ENCODE measurements around the gene TBC1D1. TPM values are rescaled to one million over a fixed set of nuclear protein-coding genes. Genes with fewer than 3 reads are reported as not detected.

The TBC1D1 gene
- polyA plus RNA-seq, 3 donors = 23.3 to 70.0 (median 31.5) TPM

- peaks cover 4% of the 10 kb centered on the region for H3K4me1 Mint-ChIP-seq
- peaks cover 43% of the 10 kb centered on the region for H4K20me1 ChIP-seq (ENCODE audit: insufficient read depth, low read length)
- WGBS (ENCODE audit: insufficient coverage) = no CpG with 5 or more reads among the region's 4 CpGs
- peaks cover 0 to 2% (median 0%) of the 10 kb centered on the region in 7 donors for H3K9me3 Mint-ChIP-seq
- DNase-seq = no peak
- no peak for TF ChIP-seq CTCF (IDR thresholded peaks at IDR 0.05)
- H3K36me3 Mint-ChIP-seq = peaks cover 35 to 36% of the 10 kb centered on the region in 2 donors
- H3K9ac ChIP-seq (ENCODE audit: insufficient read depth, low read length, poor library complexity, severe bottlenecking) = no peak overlapping the region
- H3K4me3 ChIP-seq (replicated peaks in 1 of 3; ENCODE audit: low read depth in 2 of 3, low read length in 3 of 3) = no peak overlapping the region
- H3K4me1 ChIP-seq (ENCODE audit: control insufficient read depth in 1 of 2, insufficient read depth in 2 of 2, low read length in 2 of 2) = peaks cover 1 to 2% of the 10 kb centered on the region in 2 donors
- H2AFZ ChIP-seq (ENCODE audit: insufficient read depth, low read depth, low read length, poor library complexity, severe bottlenecking) = no peak overlapping the region
- no peaks in the 10 kb centered on the region for H3K27me3 ChIP-seq (ENCODE audit: control insufficient read depth in 2 of 2, insufficient read depth in 2 of 2, low read length in 2 of 2)
- peaks cover 14% of the 10 kb centered on the region for H3K79me2 ChIP-seq (ENCODE audit: insufficient read depth, low read length)
- H3K27me3 Mint-ChIP-seq (ENCODE audit: low read depth in 3 of 3) = no peaks in the 10 kb centered on the region
- H3K4me2 ChIP-seq (replicated peaks; ENCODE audit: extremely low read depth, low read length, poor library complexity, severe bottlenecking) = no peak overlapping the region
- H3K27ac ChIP-seq (ENCODE audit: low read depth in 1 of 2, low read length in 2 of 2) = no peak overlapping the region
- no peak overlapping the region for H3K27ac Mint-ChIP-seq
- H3K9me3 ChIP-seq (replicated peaks in 1 of 2; ENCODE audit: control insufficient read depth in 1 of 2, insufficient read depth in 1 of 2, low read length in 2 of 2) = no peaks in the 10 kb centered on the region
- no peak overlapping the region for H3K4me3 Mint-ChIP-seq
- H3K36me3 ChIP-seq (replicated peaks in 1 of 2; ENCODE audit: control insufficient read depth in 1 of 2, insufficient read depth in 2 of 2, low read length in 2 of 2) = peaks cover 3 to 41% of the 10 kb centered on the region in 2 donors
- intact Hi-C loops (cut with micrococcal nuclease) = no loop called here
Measured at GRCh38 chr4:37956941-37957340, 66.1 kb downstream of the TBC1D1 start.

GRCh38 chr4:37958932-37959331 is 68.0 kb downstream of the TBC1D1 start:
- no peak overlapping the region for H3K27ac ChIP-seq (ENCODE audit: low read depth in 1 of 2, low read length in 2 of 2)
- no peak overlapping the region for H3K27ac Mint-ChIP-seq
- H4K20me1 ChIP-seq (ENCODE audit: insufficient read depth, low read length) = peaks cover 43% of the 10 kb centered on the region
- no peak overlapping the region for H3K9ac ChIP-seq (ENCODE audit: insufficient read depth, low read length, poor library complexity, severe bottlenecking)
- WGBS (ENCODE audit: insufficient coverage) = no CpG with 5 or more reads among the region's 6 CpGs
- H3K27me3 ChIP-seq (ENCODE audit: control insufficient read depth in 2 of 2, insufficient read depth in 2 of 2, low read length in 2 of 2) = no peaks in the 10 kb centered on the region
- TF ChIP-seq CTCF (IDR thresholded peaks at IDR 0.05) = no peak
- H3K4me2 ChIP-seq (replicated peaks; ENCODE audit: extremely low read depth, low read length, poor library complexity, severe bottlenecking) = no peak overlapping the region
- H3K4me3 ChIP-seq (replicated peaks in 1 of 3; ENCODE audit: low read depth in 2 of 3, low read length in 3 of 3) = no peak overlapping the region
- H3K4me1 Mint-ChIP-seq = peaks cover 2% of the 10 kb centered on the region
- H3K9me3 Mint-ChIP-seq = peaks cover 0 to 2% (median 0%) of the 10 kb centered on the region in 7 donors
- peaks cover 0 to 24% of the 10 kb centered on the region in 2 donors for H3K36me3 ChIP-seq (replicated peaks in 1 of 2; ENCODE audit: control insufficient read depth in 1 of 2, insufficient read depth in 2 of 2, low read length in 2 of 2)
- H3K79me2 ChIP-seq (ENCODE audit: insufficient read depth, low read length) = no peaks in the 10 kb centered on the region
- no peak overlapping the region for H3K4me3 Mint-ChIP-seq
- no peaks in the 10 kb centered on the region for H3K9me3 ChIP-seq (replicated peaks in 1 of 2; ENCODE audit: control insufficient read depth in 1 of 2, insufficient read depth in 1 of 2, low read length in 2 of 2)
- H3K27me3 Mint-ChIP-seq (ENCODE audit: low read depth in 3 of 3) = no peaks in the 10 kb centered on the region
- H3K4me1 ChIP-seq (ENCODE audit: control insufficient read depth in 1 of 2, insufficient read depth in 2 of 2, low read length in 2 of 2) = no peaks in the 10 kb centered on the region
- peaks cover 24 to 25% of the 10 kb centered on the region in 2 donors for H3K36me3 Mint-ChIP-seq
- DNase-seq = no peak
- intact Hi-C loops (cut with micrococcal nuclease) = no loop called here
- no peak overlapping the region for H2AFZ ChIP-seq (ENCODE audit: insufficient read depth, low read depth, low read length, poor library complexity, severe bottlenecking)

Measured in CD14-positive monocyte (primary cell).